GM12878 (cell line): Measurements from ENCODE around the gene DNTTIP2. TPM values are rescaled to one million over a fixed set of nuclear protein-coding genes. Genes with fewer than 3 reads are reported as not detected.

Source experiments
- ATAC-seq: fragments of 200-7000 bp; cut with Tn5 transposase; 3 replicates; pipeline ENCODE4 v1.9.1; 2020; ENCODE audit warnings: mild to moderate bottlenecking, moderate library complexity
- BruUV-seq: library from RNA; stranded (reverse); fragments of 400-500 nt; replicated peaks from 2 replicates; lab custom pipeline; 2021; lab: Mats Ljungman, UMichigan
- CTCF ChIA-PET: fragments of 300-600 bp; sonication (Branson Sonifier 250); formaldehyde crosslinking; extraction: SDS; loops from one replicate; lab custom pipeline; 2021; ENCODE audit warnings: inconsistent platforms; lab: Yijun Ruan, JAX
- POLR2A ChIA-PET: fragments of 350-600 bp; formaldehyde crosslinking; extraction: SDS; loops from one replicate; lab custom pipeline; 2021; ENCODE audit warnings: inconsistent platforms; lab: Charles Lee
- RAD21 ChIA-PET: fragments of 300-600 bp; sonication (Branson Sonifier 250); formaldehyde crosslinking; loops from one replicate; lab custom pipeline; 2023; ENCODE audit warnings: antibody characterized with exemption; ENCODE audit not compliant: unreplicated experiment; lab: Charles Lee
- SMC1A ChIA-PET: fragments of 300-600 bp; sonication (Branson Sonifier 250); formaldehyde crosslinking; loops from one replicate; lab custom pipeline; 2023; ENCODE audit not compliant: unreplicated experiment, uncharacterized antibody; lab: Charles Lee
- DNase-seq: peaks from one replicate; pipeline ENCODE4 v3.0.0-alpha.2; 2011; ENCODE audit warnings: low read depth, low spot score
- FAIRE-seq: peaks from 3 replicates; lab custom pipeline; 2011; peaks lifted over from hg19 to GRCh38; lab: Jason Lieb, UNC
- H2AFZ ChIP-seq: 2 replicates; pipeline ENCODE4 v1.6.0; 2011; ENCODE audit warnings: low read depth, low read length, control low read depth; ENCODE audit not compliant: control insufficient read depth
- H3K27ac ChIP-seq: 2 replicates; pipeline ENCODE4 v1.5.1; 2011; ENCODE audit warnings: control low read depth; ENCODE audit not compliant: control insufficient read depth, insufficient read depth
- H3K27me3 ChIP-seq, 2 experiments: replicated peaks in 1 of 2; 2 replicates each; pipeline versions ENCODE4 v1.6.0 to v1.6.1; 2011; ENCODE audit warnings: low read length in 1 of 2; ENCODE audit not compliant: control insufficient read depth in 2 of 2, insufficient read depth in 2 of 2
- H3K36me3 ChIP-seq, 2 experiments: 2 replicates each; pipeline ENCODE4 v1.5.1; 2011; ENCODE audit warnings: low read length in 1 of 2; ENCODE audit not compliant: control insufficient read depth in 2 of 2, insufficient read depth in 2 of 2
- H3K4me1 ChIP-seq: 2 replicates; pipeline ENCODE4 v1.6.1; 2011; ENCODE audit warnings: mild to moderate bottlenecking, low read length, moderate library complexity, mixed read lengths; ENCODE audit not compliant: control insufficient read depth, insufficient read depth
- H3K4me2 ChIP-seq: 2 replicates; pipeline ENCODE4 v1.6.0; 2011; ENCODE audit warnings: control low read depth; ENCODE audit not compliant: control insufficient read depth, insufficient read depth
- H3K4me3 ChIP-seq: fragments of 200-600 bp; sonication (generic); 2 replicates; pipeline ENCODE4 v1.5.1; 2016
- H3K79me2 ChIP-seq: 2 replicates; pipeline ENCODE4 v1.6.0; 2011; ENCODE audit warnings: low read length; ENCODE audit not compliant: control insufficient read depth, insufficient read depth
- H3K9ac ChIP-seq: 2 replicates; pipeline ENCODE4 v1.8.0; 2011; ENCODE audit warnings: low read length, control low read depth, mixed read lengths; ENCODE audit not compliant: control insufficient read depth, insufficient read depth
- H3K9me3 ChIP-seq: replicated peaks from 3 replicates; pipeline ENCODE4 v1.5.1; 2011; ENCODE audit warnings: mild to moderate bottlenecking, low read length; ENCODE audit not compliant: control insufficient read depth, insufficient read depth
- H4K20me1 ChIP-seq: 2 replicates; pipeline ENCODE4 v1.6.0; 2011; ENCODE audit not compliant: control insufficient read depth, insufficient read depth
- MTA2 ChIP-seq: fragments of 450-650 bp; IDR thresholded peaks from 2 replicates; pipeline ENCODE4 v1.6.1; 2016; ENCODE audit warnings: low read depth, mild to moderate bottlenecking, moderate library complexity
- ZBTB40 ChIP-seq: fragments of 450-650 bp; IDR thresholded peaks from 2 replicates; pipeline ENCODE4 v1.6.1; 2016; ENCODE audit warnings: mild to moderate bottlenecking, moderate library complexity, borderline replicate concordance
- WGBS: methylation state at CpG from one replicate; pipeline ENCODE4 v1.1.6; 2016; ENCODE audit warnings: low lambda C conversion rate; ENCODE audit not compliant: insufficient replicate concordance, insufficient coverage; ENCODE audit errors: missing lambda C conversion rate; 5-methylcytosine and 5-hydroxymethylcytosine counted together
- in situ Hi-C: fragments of 300-500 bp; cut with MboI; formaldehyde crosslinking; loops from 9 replicates; pipeline ENCODE4 v1.14.3; 2018; ENCODE audit warnings: mixed read lengths
- intact Hi-C: fragments of 100-400 bp; cut with micrococcal nuclease; formaldehyde crosslinking; loops from one replicate; pipeline ENCODE4 v1.14.2; 2022; ENCODE audit not compliant: unreplicated experiment
- polyA plus RNA-seq, 11 experiments: library from polyadenylated mRNA; depleted of rRNA in 4 of 11; unstranded in 6 of 11; stranded (reverse) in 5 of 11; fragments of >200 nt; fragmentation: Nextera tagmentation in 4 of 11; fragmentation: Illumina TruSeq in 1 of 11; extraction: Ambion mirVana in 4 of 11; extraction: Trizol in 1 of 11; gene quantifications; 1 replicate in 1 of 11; 2 replicates in 10 of 11; pipeline versions ENCODE4 v1.2.1 to v1.2.3, GENCODE V29; 2011 to 2016; ENCODE audit warnings: inconsistent platforms in 2 of 11, missing spikeins in 2 of 11, low read depth in 1 of 11
- total RNA-seq, 4 experiments: library from RNA; depleted of rRNA in 3 of 4; stranded (reverse); fragments of >200 nt in 3 of 4; fragmentation: Illumina TruSeq in 1 of 4; extraction: Trizol in 1 of 4; gene quantifications; 2 replicates each; pipeline versions ENCODE4 v1.2.1 to v1.2.3, GENCODE V29; 2013 to 2021

Gene DNTTIP2
- total and polyA plus RNA-seq, 10 of the 15 experiments (the other 5 are each of a cell fraction or from before 2014, with no cell fraction given): 34.3 to 99.2 (median 74.9) TPM

GRCh38 chr1:93899543-93900207 lies 20.7 kb upstream of the DNTTIP2 start:
- peaks cover 5% of the 10 kb centered on the region for H3K79me2 ChIP-seq
- CTCF ChIA-PET: interaction anchor here (1.5 kb wide), 1 partner anchor 11 kb away, joined by 4 read pairs; no protein-coding TSS in a partner anchor
- H2AFZ ChIP-seq: no peak overlapping the region
- POLR2A ChIA-PET: no interaction called here
- H3K4me1 ChIP-seq: no peaks in the 10 kb centered on the region
- H4K20me1 ChIP-seq: no peaks in the 10 kb centered on the region
- H3K9ac ChIP-seq: no peak overlapping the region
- in situ Hi-C loops (no loop called here), intact Hi-C loops (no loop called here)
- FAIRE-seq: no peak
- BruUV-seq: no TSS peak
- H3K4me2 ChIP-seq: no peak overlapping the region
- 96% methylated on average over 3 of the region's 3 CpGs for WGBS
- no peak overlapping the region for H3K27ac ChIP-seq
- H3K36me3 ChIP-seq: peaks cover 0 to 9% of the 10 kb centered on the region in 2 experiments; a peak in 3 of 4 replicates
- peak; percentile 50; the same call in 1 of the 2 replicates for TF ChIP-seq ZBTB40
- TF ChIP-seq MTA2: no peak
- no peaks in the 10 kb centered on the region for H3K27me3 ChIP-seq
- DNase-seq: no peak
- ATAC-seq: no peak
- RAD21 ChIA-PET: no interaction called here
- H3K9me3 ChIP-seq: no peaks in the 10 kb centered on the region
- SMC1A ChIA-PET: no interaction called here
- no peak overlapping the region for H3K4me3 ChIP-seq
